IMR-90 (cell line): Measurements from ENCODE around the gene NARF. TPM values are rescaled to one million over a fixed set of nuclear protein-coding genes. Genes with fewer than 3 reads are reported as not detected.

Experiments
- CTCF ChIP-seq: conservative IDR thresholded peaks from 2 replicates; pipeline ENCODE4 v1.5.1; 2012; ENCODE audit warnings: mild to moderate bottlenecking, low read depth, low read length, improper control_type of control experiment
- ELK1 ChIP-seq: fragments of 150-350 bp; IDR thresholded peaks from 2 replicates; pipeline ENCODE4 v1.6.1; 2016; ENCODE audit warnings: low read depth, mild to moderate bottlenecking, low read length, moderate library complexity, borderline replicate concordance
- FOS ChIP-seq: fragments of 150-350 bp; IDR thresholded peaks from 2 replicates; pipeline ENCODE4 v1.6.1; 2016; ENCODE audit warnings: low read depth, low read length
- NFE2L2 ChIP-seq: fragments of 150-350 bp; IDR thresholded peaks from 2 replicates; pipeline ENCODE4 v1.6.1; 2016; ENCODE audit warnings: low read depth, mild to moderate bottlenecking, low read length
- polyA plus RNA-seq, 3 experiments: library from polyadenylated mRNA; depleted of rRNA; stranded (reverse); fragments of >200 nt; gene quantifications; 2 replicates each; pipeline ENCODE4 v1.2.3, GENCODE V29; 2012; ENCODE audit warnings: low replicate concordance in 1 of 3
- total RNA-seq: library from RNA; depleted of rRNA; stranded (reverse); fragments of >200 nt; gene quantifications from 2 replicates; pipeline ENCODE4 v1.2.3, GENCODE V29; 2012

Gene NARF
- total and polyA plus RNA-seq, 2 of the 4 experiments (the other 2 are of a cell fraction), result 83.7 to 94.8 TPM

GRCh38 chr17:82436601-82437324, 21.8 kb upstream of the NARF start (continued):
- TF ChIP-seq CTCF, result no peak
- TF ChIP-seq FOS, result no peak
- TF ChIP-seq ELK1, result no peak
- no peak for TF ChIP-seq NFE2L2
